HG03045 (cell line): Measurements from ENCODE around the gene TWF2.

Experiments
- ATAC-seq: cut with Tn5 transposase; IDR thresholded peaks from one replicate; pipeline ENCODE4 v1.9.1; 2021; ENCODE audit warnings: mild to moderate bottlenecking, moderate library complexity; ENCODE audit not compliant: unreplicated experiment

The TWF2 gene

DNA sequence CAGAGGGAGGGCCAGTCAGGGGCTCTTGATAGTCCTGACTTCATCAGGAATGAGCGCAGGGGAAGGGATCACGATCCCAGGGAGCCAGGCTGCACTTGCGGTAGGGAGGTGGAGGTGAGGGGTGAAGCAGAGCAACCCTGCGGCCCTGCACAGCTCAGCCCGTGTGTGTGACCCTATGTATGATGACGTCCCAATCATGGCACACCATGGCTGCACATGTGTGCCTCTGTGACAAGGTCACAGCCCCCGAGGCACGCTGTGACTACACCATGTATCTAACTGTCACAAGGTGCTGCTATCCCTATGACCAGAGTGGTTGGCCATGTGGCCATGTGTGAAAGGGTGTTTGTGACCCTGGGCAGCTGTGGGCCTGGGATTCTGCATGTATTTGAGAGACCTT is 54.3 kb downstream of the TWF2 start:
- ATAC-seq: no peak

DNA sequence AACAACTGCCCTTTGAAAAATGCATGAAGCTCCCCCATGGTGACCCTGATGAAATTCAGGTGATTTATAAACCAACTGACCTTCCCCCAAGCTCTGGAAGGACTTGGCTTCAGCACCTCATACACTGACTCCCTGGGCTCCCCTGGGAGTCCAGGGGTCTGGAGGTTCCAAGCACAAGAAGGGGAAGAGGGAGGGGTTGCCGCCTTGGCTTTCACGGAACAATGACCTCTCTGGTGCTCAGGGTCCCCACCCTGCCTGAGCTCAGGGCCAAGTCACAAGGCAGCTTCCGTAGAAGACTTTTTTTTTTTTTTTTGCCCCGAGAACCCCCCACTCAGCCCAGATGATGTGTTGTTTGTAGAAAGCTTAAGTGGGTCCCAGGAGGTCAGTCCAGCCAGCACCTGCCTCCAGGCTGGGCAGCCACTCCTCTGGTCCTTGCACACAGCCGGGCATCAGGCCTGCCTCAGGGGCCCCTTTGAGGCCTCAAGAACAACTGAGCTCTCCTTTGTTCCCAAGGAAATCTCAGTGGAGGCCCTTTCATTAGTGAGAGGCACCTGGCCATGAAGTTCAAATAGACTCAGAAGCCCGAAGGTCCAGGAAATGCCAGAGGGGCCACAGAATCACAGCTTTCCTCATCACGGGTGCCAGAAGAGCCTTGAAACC is 55.0 kb downstream of the TWF2 start:
- ATAC-seq: no peak

DNA sequence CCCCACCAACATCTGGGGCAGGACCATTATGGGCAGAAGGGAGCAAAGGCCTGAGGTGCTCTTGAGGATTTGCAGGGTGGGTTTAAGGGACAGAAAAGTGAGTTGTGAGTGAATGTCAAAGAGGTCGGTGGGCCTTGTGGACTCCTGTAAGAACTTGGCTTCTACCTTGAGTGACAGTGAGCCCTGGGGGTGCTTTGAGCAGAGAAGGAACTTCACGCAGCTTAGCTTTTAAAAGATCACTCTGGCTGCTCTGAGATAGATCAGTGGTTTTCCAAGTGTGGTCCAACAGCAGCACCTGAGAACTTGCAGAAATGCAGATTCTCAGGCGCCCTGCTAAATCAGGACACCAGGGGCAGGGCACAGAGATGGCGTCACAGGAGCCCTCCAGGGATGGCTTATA is 56.3 kb downstream of the TWF2 start:
- no peak for ATAC-seq

DNA sequence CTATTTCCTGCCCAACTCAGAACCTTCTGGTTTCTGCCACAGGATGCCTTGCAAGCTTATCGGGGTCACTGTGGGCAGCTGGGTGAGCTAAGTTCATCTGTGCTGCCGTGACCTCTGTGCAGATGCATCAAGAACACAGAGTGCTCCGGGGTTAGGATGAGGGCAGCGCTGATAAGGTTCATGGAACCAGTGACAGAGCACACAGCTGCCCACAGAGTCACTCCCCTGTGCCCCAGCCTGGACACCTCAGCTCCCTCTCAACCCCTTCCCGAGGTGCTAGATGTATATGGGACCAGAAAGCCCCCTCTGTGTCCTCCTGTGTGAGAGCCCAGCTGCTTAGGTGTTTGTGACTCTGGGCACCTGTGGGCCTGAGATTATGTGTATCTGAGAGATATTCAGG is 56.8 kb downstream of the TWF2 start:
- no peak for ATAC-seq

DNA sequence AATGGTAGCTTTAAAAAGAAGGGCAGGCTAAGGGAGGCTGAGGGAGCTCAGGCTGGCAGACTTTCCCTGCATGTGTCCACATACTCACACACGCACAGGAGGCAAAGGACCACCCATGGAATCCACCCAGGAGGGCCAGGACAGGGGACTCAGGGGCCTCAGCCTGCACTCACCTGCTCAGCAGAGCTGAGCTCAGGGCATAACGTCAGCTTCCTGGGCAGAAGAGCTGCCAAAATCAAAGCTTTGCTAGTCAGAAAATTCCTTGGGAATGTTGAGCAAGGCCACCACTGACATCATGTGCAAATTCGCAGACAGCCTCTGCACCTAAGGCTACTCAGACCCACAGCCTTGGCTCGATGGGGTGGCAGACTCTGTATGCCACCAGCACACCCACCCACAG is 57.4 kb downstream of the TWF2 start:
- no peak for ATAC-seq
